Loucy (cell line): Measurements from ENCODE around the gene CORO2A.
A peak's percentile ranks its signal among the peaks of the same experiment; 100 is the strongest.

Experiments used
- H2AFZ ChIP-seq: fragments of 200-600 bp; sonication (generic); 2 replicates; pipeline ENCODE4 v1.6.0; 2016; ENCODE audit warnings: antibody characterized with exemption, mild to moderate bottlenecking, low read length, moderate library complexity
- H3F3A ChIP-seq: fragments of 200-600 bp; 2 replicates; pipeline ENCODE4 v1.6.0; 2016; ENCODE audit warnings: antibody characterized with exemption, low read depth, mild to moderate bottlenecking
- H3K27me3 ChIP-seq: fragments of 200-600 bp; sonication (generic); 2 replicates; pipeline ENCODE4 v1.6.1; 2014; ENCODE audit warnings: low read length, mild to moderate bottlenecking; ENCODE audit not compliant: insufficient read depth, poor library complexity, severe bottlenecking
- H3K36me3 ChIP-seq: fragments of 200-600 bp; sonication (generic); 2 replicates; pipeline ENCODE4 v1.6.1; 2016; ENCODE audit warnings: low read length; ENCODE audit not compliant: insufficient read depth
- H3K4me1 ChIP-seq: fragments of 200-600 bp; sonication (generic); 2 replicates; pipeline ENCODE4 v1.5.1; 2014; ENCODE audit warnings: low read length, mild to moderate bottlenecking; ENCODE audit not compliant: insufficient read depth, poor library complexity, severe bottlenecking
- H3K4me2 ChIP-seq: fragments of 200-600 bp; sonication (generic); 2 replicates; pipeline ENCODE4 v1.6.0; 2014; ENCODE audit warnings: antibody characterized with exemption, low read length, low read depth, mild to moderate bottlenecking; ENCODE audit not compliant: poor library complexity, severe bottlenecking
- H3K4me3 ChIP-seq: fragments of 200-600 bp; sonication (generic); 2 replicates; pipeline ENCODE4 v1.5.1; 2014; ENCODE audit warnings: low read length, mild to moderate bottlenecking, mixed read lengths; ENCODE audit not compliant: poor library complexity, severe bottlenecking
- H3K79me2 ChIP-seq: fragments of 200-600 bp; sonication (generic); 2 replicates; pipeline ENCODE4 v1.6.1; 2014; ENCODE audit warnings: low read length; ENCODE audit not compliant: insufficient read depth
- H3K9ac ChIP-seq: fragments of 200-600 bp; sonication (generic); 2 replicates; pipeline ENCODE4 v1.6.0; 2014; ENCODE audit warnings: mild to moderate bottlenecking, low read depth, low read length, moderate library complexity; ENCODE audit not compliant: poor library complexity, severe bottlenecking
- H3K9me2 ChIP-seq: fragments of 200-600 bp; sonication (generic); replicated peaks from 2 replicates; pipeline ENCODE4 v1.6.1; 2016; ENCODE audit warnings: low read depth, low read length, mixed read lengths
- H3K9me3 ChIP-seq: fragments of 200-600 bp; sonication (generic); 2 replicates; pipeline ENCODE4 v1.6.1; 2014; ENCODE audit warnings: mild to moderate bottlenecking, antibody characterized with exemption, low read length, low read depth; ENCODE audit not compliant: insufficient read depth
- H4K20me1 ChIP-seq: fragments of 200-600 bp; sonication (generic); 2 replicates; pipeline ENCODE4 v1.6.0; 2014; ENCODE audit warnings: antibody characterized with exemption, low read length, mild to moderate bottlenecking; ENCODE audit not compliant: insufficient read depth, poor library complexity, severe bottlenecking
- CTCF ChIP-seq: fragments of 200-600 bp; sonication (generic); conservative IDR thresholded peaks from 2 replicates; pipeline ENCODE4 v1.5.1; 2014; ENCODE audit warnings: mild to moderate bottlenecking, antibody characterized with exemption, low read length
- EZH2phosphoT487 ChIP-seq: fragments of 200-600 bp; IDR thresholded peaks from 2 replicates; pipeline ENCODE4 v1.6.1; 2018; ENCODE audit warnings: antibody characterized with exemption, mild to moderate bottlenecking, moderate library complexity, borderline replicate concordance

CORO2A gene

GRCh38 chr9:98134702-98135557 is 57.5 kb downstream of the CORO2A start:
- Histone ChIP-seq H4K20me1 (no peaks in the 10 kb centered on the region), H3K9ac (no peak overlapping the region), H2AFZ (no peak overlapping the region), H3K27me3 (no peaks in the 10 kb centered on the region), H3K9me3 (no peaks in the 10 kb centered on the region), H3K9me2 (no peaks in the 10 kb centered on the region), H3K4me1 (no peaks in the 10 kb centered on the region), H3K36me3 (no peaks in the 10 kb centered on the region), H3K79me2 (no peaks in the 10 kb centered on the region), H3K4me2 (no peak overlapping the region), H3K4me3 (no peak overlapping the region), H3F3A (no peaks in the 10 kb centered on the region)
- no peak for TF ChIP-seq CTCF

- H3K9ac ChIP-seq = no peak overlapping the region
- no peaks in the 10 kb centered on the region for H3K9me2 ChIP-seq
- no peaks in the 10 kb centered on the region for H3K36me3 ChIP-seq
- no peaks in the 10 kb centered on the region for H3F3A ChIP-seq
- no peak overlapping the region for H3K4me2 ChIP-seq
- no peak overlapping the region for H2AFZ ChIP-seq
- no peak for TF ChIP-seq EZH2phosphoT487
- TF ChIP-seq CTCF = 0 out of 2 replicates have a peak, but pooled peaks have one; percentile 18
- no peaks in the 10 kb centered on the region for H3K27me3 ChIP-seq
- no peaks in the 10 kb centered on the region for H3K9me3 ChIP-seq
- H3K79me2 ChIP-seq = no peaks in the 10 kb centered on the region
- no peak overlapping the region for H3K4me3 ChIP-seq
- no peaks in the 10 kb centered on the region for H3K4me1 ChIP-seq
- no peaks in the 10 kb centered on the region for H4K20me1 ChIP-seq
Measured at GRCh38 chr9:98132806-98133631, 59.4 kb downstream of the CORO2A start.

GRCh38 chr9:98132158-98132557 is 60.3 kb downstream of the CORO2A start:
- Histone ChIP-seq H3K9ac (no peak overlapping the region), H4K20me1 (no peaks in the 10 kb centered on the region), H3K79me2 (no peaks in the 10 kb centered on the region), H3K9me3 (no peaks in the 10 kb centered on the region), H3K4me1 (no peaks in the 10 kb centered on the region), H3K27me3 (no peaks in the 10 kb centered on the region), H3F3A (no peaks in the 10 kb centered on the region), H3K4me2 (no peak overlapping the region), H3K36me3 (no peaks in the 10 kb centered on the region), H3K4me3 (no peak overlapping the region), H3K9me2 (no peaks in the 10 kb centered on the region), H2AFZ (no peak overlapping the region)
- TF ChIP-seq CTCF (no peak), EZH2phosphoT487 (no peak)
